HPDE6-E6E7 (cell line): ENCODE results near the gene DPM3.
A peak's percentile ranks its signal among the peaks of the same experiment; 100 is the strongest.
"Not testable (repeated sequence)": the region's sequence is repeated elsewhere in the genome, so short reads cannot be mapped to it uniquely, and the experiment has no call there.

Source experiments
- DNase-seq: peaks from one replicate; pipeline ENCODE4 v3.0.0; 2011; ENCODE audit warnings: missing footprints; ENCODE audit errors: extremely low spot score

DPM3 gene, protein sequence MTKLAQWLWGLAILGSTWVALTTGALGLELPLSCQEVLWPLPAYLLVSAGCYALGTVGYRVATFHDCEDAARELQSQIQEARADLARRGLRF

DNA sequence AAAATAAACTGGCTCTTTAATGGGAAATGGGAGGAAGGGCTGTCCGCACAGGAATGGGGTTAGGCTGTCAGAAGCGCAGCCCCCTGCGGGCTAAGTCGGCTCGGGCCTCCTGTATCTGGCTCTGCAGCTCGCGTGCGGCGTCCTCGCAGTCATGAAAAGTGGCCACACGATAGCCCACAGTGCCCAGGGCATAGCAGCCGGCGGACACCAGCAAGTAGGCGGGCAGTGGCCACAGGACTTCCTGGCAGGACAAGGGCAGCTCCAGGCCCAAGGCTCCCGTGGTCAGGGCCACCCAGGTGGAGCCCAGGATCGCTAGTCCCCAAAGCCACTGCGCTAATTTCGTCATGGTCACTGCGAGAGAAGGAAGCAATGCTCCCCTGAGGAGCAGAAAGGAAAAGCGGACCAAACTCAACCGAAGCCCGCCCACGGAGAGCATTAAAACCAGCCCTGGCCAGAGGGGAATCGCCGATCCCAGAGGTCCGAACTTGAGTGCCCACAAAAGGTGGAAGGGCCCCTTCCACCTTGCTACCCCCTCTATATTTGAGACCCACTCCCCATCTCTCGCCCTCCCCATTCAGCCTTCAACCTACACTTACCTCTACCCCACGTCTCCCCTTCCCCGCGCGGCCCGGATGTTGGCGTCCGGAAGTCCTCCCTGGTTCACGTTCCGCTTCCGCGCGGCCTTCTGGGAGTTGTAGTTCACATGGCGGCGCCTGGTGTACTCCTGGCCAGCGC, at the start of gene DPM3:
Gene DPM3 (minus strand): TSS at position 637 of the 735 bp plus-strand sequence. CDS start 291 bp downstream, at position 346.
- no peak for DNase-seq

DNA sequence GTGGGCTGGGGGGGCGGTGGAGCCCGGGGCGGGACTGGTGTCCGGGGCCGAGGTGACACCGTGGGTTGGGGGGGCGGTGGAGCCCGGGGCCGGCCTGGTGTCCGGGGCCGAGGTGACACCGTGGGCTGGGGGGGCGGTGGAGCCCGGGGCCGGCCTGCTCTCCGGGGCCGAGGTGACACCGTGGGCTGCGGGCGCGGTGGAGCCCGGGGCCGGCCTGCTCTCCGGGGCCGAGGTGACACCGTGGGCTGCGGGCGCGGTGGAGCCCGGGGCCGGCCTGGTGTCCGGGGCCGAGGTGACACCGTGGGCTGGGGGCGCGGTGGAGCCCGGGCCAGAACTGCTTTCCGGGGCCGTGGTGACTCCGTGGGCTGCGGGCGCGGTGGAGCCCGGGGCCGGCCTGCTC, 49.6 kb upstream of the DPM3 start:
- DNase-seq, result not testable (repeated sequence)

DNA sequence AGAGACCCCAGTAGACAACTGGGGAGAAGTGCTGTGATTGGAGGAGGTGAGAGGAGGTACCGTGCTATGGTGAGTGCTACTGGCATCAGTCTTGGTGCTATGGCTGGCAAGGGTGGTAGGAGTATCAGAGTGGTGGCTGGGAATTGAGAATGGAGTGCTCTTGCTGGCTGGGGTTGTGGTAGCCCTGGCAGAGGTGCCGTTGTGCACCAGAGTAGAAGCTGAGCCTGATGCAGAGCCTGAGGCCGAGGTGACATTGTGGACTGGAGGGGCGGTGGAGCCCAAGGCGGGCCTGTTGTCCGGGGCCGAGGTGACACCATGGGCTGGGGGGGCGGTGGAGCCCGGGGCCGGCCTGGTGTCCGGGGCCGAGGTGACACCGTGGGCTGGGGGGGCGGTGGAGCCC, 47.9 kb upstream of the DPM3 start:
- DNase-seq, result no peak

DNA sequence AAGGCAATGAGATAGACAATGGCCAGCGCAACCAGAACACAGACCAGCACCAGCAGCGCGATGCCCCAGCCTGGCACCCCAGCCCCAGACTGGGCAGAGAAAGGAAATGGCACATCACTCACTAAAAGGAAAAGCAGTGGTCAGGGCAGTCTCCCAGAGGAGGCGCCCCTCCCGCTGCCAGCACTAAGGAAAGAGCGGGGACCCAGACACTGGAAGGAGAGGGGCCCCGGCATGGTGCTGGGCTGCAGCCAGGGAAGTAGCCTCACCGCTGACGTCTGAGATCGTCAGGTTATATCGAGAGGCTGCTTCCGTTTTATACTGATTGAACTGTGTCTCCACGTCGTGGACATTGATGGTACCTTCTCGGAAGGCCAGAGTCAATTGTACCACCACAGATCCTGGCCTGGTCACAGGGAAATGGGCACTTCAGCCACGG, 47.1 kb upstream of the DPM3 start:
- no peak for DNase-seq

DNA sequence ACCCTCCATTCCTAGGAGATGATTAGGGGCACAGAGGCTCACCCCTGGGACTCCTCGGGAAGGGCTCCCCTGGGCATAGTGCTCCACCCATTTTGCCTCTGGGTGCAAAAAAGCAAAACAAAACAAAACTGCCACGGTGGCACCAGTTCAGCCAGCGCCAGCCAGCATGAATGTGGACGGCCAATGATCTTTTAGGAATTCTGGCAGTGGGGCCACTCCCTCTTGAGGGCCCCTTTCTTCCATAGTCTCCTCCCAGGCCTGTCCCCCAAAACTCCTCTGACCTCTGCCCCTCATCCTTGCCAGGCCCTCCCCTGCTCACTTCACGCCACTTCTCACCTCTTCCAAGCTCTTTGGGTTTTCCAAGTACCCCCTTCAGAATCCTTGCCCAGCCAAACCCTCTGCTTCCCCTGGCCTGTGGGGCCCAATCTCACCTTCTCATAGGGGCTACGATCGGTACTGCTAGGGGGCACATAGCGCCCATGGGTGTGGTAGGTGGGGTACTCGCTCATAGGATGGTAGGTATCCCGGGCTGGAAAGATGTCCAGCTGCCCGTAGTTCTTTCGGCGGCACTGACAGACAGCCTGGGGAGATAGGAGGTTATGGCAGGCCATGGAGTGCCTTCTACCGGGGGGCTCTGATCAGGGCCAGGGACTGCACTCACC, 46.6 kb upstream of the DPM3 start:
- no peak for DNase-seq

DNA sequence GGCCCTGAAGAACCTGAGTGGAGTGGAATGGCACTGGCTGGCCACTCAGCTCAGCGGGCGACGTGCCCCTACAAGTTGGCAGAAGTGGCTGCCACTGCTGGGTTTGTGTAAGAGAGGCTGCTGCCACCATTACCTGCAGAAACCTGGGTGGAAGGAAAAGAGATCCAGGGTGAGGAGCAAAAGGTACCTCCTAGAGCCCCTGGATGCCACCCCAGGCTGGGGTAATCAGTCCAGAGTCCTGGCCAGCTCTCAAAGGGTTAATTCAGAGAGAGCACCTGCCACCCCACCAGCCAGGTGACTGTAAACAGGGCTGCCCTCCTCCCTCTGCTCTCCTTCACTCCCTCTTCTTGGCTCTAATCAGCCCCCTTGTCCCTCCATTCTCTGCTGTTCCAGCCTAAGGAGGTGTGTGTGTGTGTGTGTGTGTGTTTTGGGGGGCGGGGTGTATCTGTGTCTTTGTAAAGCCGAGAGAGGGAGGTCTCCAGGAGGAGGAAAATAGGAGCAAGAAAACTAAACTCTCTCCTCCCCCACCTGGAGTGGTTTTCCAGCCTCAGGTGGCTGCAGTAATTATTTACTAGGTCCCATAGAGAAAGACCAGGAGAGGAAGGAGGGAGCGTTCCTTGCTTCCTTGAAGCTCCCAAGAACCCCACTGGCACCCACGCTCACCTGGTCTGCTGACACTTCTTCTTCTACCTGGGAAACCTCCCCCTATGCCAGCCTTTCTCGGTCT, 45.9 kb upstream of the DPM3 start:
- no peak for DNase-seq

DNA sequence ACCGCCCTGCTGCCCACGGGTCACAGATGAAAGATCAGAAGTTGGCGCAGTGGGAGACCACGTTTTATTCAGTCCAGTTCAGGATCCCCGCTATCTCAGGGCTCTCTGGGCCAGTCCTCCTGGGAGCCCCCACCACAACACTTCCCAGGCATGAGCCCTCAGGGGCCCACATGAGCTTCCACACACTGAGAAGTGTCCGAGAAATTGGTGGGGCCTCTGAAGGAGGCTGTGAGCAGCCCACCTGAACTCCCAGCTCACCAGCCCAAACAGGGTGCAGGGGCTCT, 45.4 kb upstream of the DPM3 start:
- no peak for DNase-seq

DNA sequence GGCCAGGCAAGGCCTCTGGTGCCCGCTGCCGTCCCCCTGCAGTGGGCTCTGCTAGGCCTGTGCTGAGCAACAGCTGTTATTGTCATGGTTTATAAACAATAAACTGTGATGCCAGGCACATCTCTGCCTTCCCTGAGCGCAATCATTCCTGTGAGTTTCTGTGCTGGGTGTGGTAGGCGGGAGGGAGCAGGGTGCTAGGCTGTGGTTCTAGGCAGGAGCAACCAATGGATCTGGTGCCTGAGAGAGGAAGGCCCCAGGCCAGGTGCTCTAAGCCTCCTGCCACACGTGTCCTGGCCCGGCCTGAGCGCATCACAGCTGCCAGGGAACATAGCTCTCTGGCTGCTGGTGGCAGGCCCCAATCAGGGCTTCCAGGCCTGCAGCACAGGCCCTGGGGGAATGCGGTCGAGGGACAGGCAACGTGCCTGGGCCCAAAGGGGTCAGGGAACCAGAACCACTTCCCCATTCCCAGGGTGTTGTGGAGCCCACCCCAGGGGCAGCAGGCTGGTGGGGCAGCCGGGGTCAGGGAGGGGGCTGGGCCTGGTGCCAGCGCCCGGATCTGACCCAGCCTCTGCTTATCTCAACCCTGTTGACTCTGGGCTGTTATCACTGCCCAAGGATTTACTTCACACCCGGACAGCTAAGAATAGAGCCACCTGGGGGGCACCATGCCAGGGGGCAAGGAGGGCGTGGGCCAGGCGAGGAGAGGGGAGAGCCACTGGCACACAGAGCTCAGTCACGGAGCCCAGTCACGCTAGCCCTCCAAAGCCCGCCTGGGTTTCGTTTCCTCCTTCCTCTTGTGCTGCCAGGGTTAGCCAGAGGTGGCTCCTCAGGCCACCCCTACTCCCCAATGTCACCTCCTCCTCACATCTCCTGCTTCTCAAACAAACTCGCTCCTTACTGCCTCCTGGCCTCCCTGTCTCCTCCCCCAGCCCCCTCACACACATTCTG, 44.8 kb upstream of the DPM3 start:
- no peak for DNase-seq

DNA sequence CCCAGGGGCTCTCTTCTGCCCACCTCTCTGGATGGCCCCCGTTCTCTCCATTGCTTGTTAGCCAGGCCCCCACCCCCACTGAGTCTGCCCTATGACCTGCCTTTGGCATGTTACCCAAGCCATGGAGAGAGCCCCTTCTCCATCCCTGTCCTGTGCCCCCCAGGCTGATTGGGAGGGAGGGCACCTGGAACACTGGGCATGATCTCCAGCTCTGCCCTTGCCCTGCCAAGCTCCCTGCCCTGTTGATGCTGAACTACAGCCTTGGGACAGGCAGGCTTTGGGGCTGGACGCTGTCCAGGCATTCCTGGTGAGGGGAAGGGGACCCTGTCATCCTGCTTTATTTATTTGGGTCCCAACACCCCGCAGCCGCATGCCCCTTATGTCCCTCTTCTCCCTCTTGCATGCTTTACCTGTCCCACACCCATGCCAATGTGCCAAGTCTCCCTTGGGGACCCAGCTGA, 44.0 kb upstream of the DPM3 start:
- DNase-seq, result no peak

DNA sequence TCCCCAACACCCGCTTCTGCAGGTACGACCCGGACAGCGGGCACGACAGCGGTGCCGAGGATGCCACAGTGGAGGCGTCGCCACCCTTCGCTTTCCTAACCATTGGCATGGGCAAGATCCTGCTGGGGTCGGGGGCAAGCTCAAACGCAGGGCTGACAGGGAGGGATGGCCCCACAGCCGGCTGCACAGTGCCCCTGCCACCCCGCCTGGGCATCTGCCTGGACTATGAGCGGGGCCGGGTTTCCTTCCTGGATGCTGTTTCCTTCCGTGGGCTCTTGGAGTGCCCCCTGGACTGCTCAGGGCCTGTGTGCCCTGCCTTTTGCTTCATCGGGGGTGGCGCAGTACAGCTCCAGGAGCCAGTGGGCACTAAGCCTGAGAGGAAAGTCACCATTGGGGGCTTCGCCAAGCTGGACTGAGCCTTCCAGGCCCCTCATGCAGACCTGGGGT, 43.5 kb upstream of the DPM3 start:
- no peak for DNase-seq

DNA sequence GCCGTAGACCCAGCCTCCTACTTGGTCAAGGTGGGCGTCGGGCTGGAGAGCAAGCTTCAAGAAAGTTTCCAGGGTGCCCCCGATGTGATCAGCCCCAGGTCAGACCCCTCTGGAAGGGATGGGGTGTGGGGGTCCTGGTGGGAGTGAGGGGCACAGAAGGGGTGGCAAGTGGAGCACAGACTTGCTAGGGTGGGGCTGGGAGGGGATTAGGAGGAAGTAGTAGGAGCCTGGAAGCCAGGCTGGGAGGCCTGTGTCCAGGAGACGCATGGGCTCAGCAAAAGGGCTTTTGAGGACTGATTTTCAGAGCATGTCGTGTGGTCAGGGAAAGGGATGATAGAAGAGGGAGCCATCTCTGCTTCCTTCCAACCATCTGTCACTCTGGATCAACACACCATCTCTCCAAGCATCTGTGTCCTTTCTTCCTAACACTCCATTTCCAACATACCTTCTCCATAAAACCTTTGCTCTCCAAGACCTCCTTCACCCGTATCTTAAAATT, 41.8 kb upstream of the DPM3 start:
- DNase-seq, result no peak

DNA sequence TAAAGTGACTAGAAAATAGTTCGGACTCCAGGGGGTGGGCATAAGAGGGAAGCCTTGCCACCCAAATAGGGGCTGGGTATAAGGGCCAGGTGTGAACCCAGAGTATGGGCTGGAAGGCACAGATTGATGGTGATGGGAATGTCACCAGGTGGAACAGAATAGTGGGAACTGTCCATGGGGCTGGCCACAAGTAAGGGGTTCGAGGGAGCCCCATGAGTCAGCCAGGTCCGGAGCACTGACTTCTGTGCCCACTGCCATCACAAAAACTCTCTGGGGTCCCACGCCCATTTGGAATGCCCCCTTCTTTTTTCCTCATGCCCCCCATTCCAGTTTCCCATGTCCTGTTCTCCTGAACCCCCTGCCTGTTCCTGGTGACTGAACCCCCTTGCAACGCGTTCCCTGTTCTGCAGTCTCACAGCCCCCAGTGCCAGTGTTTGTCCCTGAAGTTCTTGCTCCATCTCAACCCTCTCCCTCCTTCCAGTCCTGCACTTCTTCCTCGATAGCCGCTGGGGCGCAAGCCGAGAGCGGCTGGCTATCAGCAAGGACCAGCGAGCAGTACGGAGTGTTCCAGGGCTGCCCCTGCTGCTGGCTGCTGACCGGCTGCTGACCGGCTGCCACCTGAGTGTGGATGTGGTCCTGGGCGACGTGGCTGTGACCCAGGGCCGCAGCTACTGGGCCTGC, 41.2 kb upstream of the DPM3 start:
- DNase-seq, result no peak

DNA sequence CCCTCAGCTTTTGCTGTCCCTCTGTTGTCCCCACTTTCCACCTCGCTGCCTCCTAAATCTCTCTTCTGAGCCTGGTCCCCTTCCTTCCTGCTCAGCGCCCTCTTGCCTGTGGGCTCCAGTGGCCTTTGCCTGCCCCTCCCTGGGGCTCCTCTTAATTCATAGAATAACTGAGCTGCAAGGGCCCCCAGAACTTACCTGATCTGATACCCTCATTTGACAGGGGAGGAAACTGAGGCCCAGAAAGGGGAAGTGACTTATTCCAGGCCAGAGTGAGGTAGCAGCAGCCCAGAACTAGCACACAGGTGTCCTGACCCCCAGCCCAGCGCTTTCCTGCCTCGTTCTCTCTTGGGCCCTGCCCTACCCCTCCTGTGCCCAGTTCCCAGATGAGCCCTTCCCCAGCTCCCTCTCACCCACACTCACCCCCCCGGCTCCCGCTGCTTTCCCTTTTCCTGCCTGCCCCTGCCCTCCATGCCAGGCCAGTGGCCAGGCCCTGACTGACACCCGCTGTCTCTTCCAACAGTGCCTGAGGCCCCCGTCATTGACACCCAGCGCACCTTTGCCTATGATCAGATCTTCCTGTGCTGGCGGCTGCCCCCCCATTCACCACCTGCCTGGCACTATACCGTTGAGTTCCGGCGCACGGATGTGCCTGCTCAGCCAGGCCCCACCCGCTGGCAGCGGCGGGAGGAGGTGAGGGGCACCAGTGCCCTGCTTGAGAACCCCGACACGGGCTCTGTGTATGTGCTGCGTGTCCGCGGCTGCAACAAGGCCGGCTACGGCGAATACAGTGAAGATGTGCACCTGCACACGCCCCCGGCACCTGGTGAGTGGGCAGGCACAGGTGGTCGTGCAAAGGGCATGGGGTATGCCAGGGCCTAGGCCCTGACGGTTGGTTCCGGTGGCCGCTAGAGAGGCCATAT, 39.0 kb upstream of the DPM3 start:
- no peak for DNase-seq

DNA sequence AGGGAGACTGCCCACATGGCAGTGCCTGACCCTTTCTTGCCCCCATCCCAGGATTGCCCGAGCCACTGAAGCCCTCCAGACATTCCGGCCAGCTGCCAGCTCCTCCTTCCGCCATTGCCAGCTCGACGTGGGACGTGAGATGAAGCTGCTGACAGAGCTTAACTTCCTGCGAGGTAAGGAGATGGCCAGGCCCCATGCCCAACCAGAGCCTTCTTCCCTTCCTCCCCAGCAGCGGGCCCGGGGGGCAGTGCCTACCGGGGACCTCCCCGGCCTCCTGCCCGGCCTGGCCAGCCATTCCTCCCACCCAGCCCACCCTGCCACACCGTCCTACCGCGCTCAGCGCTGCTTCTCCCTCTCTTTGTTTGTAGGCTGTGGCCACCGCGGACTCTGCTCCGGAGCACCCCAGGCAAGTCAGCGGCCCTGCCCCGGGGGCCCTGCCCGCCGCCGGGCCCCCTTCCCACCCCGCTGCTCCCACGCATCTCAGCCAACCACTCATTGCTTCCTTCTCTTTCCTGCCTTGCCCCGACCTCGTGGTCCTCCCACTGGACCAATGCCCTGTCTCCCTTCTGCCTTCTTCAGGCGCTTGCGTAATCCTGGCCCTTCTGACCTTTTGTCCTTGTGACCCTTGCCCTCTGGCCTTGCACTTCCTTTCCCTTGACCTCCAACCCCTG, 38.2 kb upstream of the DPM3 start:
- DNase-seq, result no peak

DNA sequence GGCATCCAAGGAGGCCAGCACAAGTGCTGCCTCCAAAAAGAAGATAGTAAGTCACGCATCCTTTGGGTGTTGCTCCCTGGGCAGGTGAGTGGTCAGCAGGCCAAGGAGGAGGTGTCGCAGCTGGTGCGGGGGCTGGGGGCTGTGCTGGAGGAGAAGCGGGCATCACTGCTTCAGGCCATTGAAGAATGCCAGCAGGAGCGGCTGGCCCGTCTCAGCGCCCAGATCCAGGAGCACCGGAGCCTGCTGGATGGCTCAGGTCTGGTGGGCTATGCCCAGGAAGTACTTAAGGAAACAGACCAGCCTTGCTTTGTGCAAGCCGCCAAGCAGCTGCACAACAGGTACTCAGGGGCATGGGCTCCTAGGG, 37.6 kb upstream of the DPM3 start:
- DNase-seq, result no peak

DNA sequence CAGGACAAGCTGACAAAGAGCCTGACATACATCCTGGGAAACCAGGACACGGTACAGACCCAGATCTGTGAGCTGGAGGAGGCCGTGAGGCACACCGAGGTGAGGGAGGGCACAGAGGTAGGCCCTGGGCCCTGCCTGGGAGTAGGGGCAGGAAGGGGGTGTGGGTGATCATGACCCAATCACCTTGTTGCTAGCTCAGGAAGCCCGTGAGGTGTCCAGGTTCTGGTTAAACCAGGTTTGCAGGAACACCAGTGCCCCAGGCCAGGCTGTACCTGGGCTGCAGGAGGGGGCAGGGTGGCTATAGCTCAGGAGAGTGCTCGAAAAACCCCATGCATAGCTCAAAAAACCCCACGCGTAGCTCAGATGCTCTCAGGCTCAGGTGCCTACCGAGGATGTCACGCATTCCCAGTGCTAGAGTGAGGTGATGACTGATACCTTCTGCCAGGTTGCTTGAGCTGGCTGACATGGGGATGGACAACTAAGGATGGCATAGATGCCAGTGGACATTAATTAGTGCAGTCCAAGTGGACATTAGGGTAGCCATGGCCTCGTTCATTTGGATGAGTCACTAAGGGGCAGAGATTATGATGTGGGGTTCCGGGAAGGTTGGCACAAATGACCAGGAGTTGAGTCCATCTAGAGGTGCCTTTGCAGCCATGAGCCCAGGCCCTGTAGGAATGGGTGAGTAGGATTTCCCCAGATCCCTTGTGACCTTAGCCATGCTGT, 37.0 kb upstream of the DPM3 start:
- DNase-seq, result no peak

DNA sequence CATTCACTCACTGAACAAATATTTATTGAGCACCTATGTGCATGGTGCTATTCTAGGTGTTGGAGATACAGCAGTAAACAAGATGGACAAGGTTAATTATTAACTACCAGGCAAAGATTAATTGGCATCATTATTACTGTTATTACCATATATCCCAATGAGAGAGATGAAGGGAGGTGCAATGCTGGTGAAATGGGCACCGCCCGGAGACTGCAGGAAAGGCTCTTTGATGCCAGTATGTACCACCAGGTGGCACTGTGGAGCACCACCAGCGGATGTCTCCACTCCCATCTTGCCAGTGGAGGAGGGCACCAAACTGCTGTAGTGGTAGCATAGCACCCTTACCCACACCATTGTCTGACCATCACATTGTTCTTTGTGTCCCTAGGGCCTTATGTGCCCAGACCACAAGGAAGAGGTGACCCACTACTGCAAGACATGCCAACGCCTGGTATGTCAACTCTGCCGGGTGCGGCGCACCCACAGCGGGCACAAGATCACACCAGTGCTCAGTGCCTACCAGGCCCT, 36.3 kb upstream of the DPM3 start:
- DNase-seq, result peak; percentile 88

DNA sequence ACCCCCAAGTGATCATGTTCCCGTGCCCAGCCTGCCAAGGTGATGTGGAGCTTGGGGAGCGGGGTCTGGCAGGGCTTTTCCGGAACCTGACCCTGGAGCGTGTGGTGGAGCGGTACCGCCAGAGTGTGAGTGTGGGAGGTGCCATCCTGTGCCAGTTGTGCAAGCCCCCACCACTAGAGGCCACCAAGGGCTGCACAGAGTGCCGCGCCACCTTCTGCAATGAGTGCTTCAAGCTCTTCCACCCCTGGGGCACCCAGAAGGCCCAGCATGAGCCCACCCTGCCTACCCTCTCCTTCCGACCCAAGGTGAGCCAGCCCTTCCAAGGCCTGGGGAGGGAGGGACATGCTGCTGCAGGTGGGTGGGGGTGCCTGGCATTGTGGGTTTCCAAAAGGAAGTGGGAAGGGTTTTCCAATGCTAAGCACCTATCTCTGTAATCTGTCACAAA, 35.6 kb upstream of the DPM3 start:
- DNase-seq, result no peak
